HG03095 (cell line): ENCODE data around the gene NOL9.
"Not testable (repeated sequence)": the region's sequence is repeated elsewhere in the genome, so short reads cannot be mapped to it uniquely, and the experiment has no call there.

Experiments
- ATAC-seq: cut with Tn5 transposase; IDR thresholded peaks from one replicate; pipeline ENCODE4 v1.9.1; 2021; ENCODE audit warnings: moderate library complexity; ENCODE audit not compliant: unreplicated experiment

NOL9 gene

DNA sequence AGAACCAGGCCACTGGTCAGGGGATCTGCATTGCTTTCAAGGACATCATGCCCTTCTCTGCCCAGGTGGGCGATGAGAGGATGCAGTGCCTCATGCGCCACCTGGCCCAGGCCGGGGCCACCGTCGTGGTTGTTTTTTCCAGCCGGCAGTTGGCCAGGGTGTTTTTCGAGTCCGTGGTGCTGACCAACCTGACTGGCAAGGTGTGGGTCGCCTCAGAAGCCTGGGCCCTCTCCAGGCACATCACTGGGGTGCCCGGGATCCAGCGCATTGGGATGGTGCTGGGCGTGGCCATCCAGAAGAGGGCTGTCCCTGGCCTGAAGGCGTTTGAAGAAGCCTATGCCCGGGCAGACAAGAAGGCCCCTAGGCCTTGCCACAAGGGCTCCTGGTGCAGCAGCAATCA is 20.5 kb upstream of the NOL9 start:
- ATAC-seq: no peak

DNA sequence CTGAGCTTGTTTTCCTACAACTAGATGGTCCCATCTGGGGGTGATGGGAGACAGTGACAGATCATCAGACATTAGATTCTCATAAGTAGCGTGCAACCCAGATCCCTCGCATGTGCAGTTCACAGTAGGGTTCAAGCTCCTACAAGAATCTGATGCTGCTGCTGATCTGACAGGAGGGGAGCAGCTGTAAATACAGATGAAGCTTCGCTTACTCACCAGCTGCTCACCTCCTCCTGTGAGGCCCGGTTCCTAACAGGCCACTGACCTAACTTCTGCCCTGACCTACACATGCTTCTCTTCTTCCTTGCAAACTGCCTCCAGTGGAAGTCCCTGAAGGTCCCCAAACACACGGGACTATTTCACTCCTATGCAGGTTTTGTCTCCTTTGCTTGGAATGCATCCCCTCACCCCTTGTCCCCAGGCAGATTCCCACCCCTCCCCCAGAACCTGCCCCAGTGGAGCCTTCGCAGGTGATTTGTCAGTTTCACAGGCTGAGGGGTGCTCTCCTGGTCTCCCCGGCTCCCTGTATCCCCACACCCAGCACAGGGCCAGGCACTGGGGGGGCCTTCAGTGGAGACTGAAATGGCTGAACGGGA is 19.8 kb upstream of the NOL9 start:
- ATAC-seq: no peak

DNA sequence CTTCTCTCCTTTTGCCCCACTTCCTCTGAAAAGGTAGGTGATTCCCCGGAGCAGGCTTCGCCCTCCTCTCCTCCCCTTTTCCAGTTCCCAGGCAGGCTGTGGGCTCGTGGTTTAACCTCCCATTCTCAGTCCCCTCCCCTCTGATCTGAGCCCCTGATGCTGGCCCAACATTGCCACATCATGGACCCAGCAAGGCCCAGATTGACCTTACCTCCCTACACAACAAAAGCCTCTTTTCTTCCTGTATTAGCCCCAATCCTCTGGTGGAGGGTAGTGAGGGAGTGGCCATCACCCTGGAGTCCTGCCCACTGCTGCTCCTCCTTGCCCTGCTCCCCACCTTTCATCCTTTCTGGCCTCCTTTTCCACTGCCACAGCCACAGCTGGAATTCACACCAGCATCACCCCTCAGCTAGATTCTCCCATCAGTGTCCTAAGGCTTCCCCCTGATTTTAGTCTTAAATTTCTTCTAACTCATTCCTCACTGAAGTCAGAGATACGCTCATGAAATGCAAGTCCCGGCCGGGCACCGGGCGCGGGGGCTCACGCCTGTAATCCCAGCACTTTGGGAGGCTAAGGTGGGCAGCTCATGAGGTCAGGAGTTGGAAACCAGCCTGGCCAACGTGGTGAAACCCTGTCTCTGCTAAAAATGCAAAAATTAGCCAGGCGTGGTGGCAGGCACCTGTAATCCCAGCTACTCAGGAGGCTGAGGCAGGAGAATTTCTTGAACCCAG is 18.5 kb upstream of the NOL9 start:
- ATAC-seq: no peak

DNA sequence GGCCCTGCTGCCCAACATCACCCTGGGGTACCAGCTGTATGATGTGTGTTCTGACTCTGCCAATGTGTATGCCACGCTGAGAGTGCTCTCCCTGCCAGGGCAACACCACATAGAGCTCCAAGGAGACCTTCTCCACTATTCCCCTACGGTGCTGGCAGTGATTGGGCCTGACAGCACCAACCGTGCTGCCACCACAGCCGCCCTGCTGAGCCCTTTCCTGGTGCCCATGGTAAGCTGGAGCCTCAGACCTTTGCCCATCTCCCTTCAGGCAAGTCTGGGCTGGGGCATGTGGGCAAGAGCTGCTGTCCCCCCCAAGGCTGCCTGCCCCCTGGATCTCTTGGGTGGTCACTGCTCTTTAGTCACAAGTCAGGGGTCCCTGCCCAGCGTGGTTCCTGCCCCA is 16.7 kb upstream of the NOL9 start:
- no peak for ATAC-seq

DNA sequence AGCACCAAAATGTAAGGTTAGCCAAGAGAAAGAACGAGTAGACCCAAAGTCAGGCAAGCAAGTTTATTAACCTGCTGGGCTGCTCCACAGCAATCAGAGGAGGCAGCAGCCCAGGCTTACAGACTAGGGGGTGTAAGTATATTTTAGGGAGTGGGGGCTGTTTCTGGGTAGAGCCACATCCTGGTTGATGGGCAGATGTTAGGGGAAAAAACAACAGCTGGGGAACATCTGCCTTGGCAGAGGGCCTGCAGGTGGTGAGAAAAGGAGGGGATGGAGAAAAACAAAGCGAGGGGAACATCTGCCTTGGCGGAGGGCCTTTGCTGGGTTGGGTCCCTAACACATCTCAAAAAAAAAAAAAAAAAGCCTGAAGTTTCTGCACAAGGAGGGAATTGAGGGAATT is 15.8 kb upstream of the NOL9 start:
- ATAC-seq: no peak

DNA sequence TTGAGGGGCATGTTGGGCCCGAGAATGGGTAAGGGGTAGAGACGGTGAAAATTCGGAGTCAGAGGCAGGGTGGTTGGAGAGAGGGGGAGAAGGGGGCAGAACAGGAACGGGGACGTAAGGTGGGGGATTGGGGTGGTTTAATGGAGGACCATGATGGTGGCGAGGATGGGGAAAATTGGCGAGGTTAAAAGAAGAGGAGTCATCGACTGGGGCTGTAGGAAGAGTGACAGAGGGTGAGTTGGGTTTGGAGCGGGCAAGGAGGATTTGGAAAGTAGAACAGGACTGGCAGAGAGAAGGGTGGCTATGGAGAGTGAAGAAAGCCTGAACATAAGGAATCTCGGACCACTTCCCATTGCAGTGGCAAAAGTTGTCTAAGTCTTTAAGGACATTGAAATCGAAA is 14.7 kb upstream of the NOL9 start:
- ATAC-seq: no peak

DNA sequence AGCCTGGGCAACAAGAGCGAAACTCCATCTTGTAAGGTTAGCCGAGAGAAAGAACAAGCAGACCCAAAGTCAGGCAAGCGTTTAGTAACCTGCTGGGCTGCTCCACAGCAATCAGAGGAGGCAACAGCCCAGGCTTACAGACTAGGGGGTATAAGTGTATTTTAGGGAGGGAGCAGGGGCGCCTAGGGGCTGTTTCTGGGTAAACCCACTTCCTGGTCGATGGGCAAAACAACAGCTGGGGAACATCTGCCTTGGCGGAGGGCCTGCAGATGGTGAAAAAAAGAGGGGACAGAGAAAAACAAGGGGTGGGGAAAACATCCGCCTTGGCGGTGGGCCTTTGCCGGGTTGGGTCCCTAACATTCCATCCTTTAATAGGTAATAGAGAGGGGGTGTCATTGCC is 6.0 kb upstream of the NOL9 start:
- ATAC-seq: no peak

DNA sequence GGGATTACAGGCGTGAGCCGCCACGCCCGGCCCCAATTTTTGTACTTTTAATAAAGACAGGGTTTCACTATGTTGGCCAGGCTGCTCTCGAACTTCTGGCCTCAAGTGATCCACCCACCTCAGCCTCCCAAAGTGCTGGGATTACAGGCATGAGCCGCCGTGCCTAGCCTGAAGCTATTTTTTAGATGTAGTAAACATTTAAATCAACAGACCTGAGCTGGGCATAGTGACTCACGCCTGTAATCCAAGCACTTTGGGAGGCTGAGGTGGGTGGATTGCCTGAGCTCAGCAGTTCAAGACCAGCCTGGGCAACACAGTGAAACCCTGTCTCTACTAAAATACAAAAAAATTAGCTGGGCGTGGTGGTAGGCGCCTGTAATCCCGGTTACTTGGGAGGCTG is 4.8 kb upstream of the NOL9 start:
- not testable (repeated sequence) for ATAC-seq

DNA sequence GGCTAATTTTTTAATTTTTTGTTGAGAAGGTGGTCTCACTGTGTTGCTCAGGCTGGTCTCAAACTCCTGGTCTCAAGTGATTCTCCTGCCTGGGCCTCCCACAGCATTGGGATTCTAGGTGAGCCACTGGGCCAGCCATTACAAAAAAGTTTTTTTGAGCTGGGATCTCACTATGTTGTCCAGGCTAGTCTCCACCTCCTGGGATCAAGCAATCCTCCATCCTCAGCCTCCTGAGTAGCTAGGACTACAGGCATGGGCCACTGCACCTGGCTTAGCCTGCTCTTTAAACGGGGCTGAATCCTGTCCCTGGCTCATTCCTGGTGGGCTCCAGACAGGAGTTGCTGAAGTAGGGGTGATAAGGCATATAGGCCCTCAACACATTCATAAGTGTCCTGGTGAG is 3.3 kb upstream of the NOL9 start:
- ATAC-seq: no peak

DNA sequence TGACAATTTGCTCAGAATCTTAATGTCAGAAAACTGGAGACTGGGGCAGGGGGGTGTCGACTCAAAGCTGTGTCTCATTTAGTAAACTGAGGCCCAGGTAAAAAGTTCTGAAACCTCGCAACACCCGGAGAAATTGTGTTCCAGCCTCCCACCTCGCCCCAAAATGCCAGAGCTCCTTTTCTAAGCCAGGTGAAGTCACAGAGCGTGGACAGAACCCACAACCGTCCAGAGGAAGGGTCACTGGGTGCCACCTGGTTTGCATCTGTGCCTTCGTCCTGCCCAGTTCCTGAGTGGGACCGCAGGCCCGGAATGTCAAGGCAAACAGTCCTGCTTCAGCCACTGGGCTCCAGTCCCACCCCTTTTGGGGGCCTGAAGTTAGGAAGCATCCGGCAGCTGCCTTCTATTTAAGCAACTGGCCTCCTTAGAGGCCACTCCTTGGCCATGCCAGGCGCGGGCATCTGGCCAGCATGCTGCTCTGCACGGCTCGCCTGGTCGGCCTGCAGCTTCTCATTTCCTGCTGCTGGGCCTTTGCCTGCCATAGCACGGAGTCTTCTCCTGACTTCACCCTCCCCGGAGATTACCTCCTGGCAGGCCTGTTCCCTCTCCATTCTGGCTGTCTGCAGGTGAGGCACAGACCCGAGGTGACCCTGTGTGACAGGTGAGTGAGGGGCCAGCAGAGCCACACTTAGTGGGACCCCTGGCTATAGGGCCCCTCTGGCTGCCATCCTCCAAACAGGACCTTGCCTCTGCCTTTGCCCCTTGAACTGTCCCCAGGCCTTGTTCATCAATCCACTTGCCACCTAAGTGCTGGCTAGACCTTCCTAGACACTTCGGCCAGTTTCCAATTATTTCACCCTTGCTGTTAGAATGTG is 830 bp upstream of the NOL9 start, which contains the start of gene TAS1R1:
Gene TAS1R1, plus strand, starts transcription at position 401 of the 872 bp plus-strand sequence. Its CDS starts 67 bp downstream, at position 468.
- no peak for ATAC-seq

DNA sequence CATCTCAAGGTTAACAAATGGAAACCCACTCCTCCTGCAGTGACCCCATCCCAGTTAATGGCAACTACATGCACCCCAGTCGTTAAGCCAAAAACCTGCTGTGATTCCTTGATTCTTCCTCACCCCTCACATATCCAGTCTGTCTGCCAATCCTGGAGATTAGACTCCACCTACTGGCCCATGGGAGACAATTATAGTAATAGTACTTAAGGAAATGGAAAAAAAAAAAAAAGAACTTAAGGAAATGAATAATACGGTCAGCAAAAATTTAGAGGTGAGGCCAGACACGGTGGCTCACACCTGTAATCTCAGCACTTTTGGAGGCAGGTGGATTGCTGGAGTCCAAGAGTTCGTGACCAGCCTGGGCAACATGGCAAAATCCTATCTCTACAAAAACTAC is 7.0 kb downstream of the NOL9 start:
- no peak for ATAC-seq

DNA sequence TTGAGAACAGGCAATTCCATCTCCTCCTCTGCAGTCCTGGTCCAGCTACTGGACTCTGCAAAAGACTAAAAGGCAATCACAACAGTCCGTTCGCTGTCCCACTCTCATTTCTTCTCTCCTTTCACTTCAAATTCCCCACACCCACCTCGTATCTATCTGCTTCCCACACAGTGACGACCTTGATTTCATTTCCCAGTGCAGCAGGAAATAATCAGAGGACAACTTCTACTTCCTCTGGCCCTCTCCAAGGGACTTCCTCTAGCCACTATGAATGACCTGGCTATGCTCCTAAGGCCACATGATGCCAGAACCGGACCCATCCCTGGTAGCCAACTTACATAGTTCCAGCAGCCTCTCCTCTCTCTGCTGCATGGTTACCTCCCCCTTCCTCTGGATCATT is 8.0 kb downstream of the NOL9 start:
- no peak for ATAC-seq

DNA sequence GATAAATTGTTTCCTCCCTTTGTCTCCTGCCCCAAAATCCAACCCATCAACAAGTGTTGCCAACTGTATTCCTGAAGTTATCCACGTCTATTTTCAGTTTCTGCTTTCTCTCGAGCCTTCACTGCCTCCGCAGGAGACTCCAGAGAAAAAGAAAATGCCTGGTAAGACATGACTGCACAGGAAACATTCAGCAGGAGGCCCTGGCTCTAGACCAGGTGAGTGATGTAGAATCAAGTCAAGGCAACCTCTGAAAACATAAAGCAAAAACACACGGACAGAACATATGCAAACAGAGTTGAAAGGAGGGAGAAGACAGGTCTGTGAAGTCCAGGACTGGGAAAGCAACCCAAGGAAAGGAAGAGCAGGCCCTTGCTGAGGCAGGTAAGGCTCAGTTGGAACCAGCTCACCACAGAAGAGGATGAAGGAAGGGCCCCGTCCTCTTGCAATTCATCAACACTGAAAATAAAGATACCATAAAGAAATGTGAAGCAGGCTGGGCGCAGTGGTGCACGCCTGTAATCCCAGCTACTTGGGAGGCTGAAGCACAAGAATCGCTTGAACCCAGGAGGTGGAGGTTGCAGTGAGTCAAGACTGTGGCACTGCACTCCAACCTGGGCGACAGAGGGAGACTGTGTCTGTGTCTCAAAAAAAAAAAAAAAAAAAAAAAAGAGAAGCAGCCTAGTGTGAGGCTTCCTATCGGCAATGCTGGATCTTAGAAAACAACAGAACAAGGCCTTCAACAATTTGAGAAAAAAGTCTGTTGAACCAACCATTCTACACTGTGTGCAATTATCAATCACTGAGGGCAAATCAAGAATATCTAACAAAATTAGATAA is 8.8 kb downstream of the NOL9 start:
- ATAC-seq: no peak

DNA sequence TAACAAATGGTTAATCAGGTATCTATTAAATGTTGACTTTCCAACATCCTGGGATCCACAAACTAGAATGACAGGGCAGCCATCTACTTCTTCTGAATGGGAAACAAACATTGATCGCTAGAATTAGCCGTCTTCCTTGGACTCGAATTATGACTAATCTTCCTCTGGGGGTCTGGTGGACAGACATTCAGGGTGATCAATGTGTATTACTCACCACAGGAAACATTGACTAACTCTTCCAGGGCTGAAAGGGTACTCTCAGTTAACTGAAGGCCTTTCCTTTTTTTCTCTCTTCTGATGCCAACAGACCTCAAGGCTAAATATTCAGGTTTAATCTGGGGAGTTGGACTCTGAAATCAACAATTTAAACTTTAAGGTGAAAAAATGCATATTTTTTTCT is 9.5 kb downstream of the NOL9 start:
- ATAC-seq: no peak

DNA sequence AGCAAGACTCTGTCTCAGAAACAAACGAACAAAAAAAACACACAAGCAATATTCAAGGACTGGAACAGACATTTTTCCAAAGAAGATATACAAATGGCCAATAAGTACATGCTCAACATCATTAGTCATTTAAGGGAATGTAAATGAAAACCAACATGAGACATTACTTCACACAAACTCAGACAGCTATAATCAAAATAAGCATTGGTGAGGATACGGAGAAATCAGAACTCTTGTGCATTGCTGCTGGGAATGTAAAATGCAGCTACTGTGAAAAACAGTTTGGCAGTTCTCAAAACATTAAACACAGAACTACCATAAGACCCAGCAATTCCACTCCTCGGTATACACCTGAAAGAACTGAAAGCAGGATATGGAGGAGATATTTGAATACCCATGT is 15.4 kb downstream of the NOL9 start:
- ATAC-seq: no peak

DNA sequence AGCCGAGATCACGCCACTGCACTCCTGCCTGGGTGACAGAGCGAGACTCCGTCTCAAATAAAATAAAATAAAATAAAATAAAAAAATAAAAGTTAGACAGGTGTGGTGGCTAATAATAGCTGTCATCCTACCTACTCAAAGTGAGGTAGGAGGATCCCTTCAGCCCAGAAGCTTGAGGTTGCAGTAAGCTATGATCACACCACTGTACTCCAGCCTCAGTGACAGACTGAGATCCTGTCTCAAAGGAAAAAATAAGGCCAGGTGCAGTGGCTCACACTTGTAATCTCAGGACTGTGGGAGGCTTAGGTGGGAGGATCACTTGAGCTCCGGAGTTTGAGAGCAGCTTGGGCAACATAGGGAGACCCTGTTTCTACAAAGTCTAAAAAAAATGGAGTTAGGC is 18.0 kb downstream of the NOL9 start:
- no peak for ATAC-seq

DNA sequence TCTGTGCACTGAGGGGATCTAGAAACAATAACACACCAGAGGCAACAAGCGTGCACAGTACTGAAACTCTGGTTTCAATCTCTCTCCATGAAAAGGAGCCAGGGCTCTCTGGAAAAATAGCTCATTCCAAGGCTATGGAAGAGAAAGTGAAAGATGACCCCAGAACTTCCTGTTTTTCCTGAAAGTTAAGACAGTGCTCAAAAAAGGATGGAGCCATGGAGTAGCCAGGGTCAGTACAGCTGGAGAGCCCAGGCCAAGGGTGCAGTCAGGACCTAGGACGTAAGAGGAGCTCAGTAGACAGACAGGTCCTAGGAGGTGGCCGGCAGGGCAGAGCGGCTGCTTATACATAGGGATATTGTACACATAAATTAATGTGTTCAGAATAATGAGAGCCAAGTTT is 19.1 kb downstream of the NOL9 start:
- ATAC-seq: no peak

DNA sequence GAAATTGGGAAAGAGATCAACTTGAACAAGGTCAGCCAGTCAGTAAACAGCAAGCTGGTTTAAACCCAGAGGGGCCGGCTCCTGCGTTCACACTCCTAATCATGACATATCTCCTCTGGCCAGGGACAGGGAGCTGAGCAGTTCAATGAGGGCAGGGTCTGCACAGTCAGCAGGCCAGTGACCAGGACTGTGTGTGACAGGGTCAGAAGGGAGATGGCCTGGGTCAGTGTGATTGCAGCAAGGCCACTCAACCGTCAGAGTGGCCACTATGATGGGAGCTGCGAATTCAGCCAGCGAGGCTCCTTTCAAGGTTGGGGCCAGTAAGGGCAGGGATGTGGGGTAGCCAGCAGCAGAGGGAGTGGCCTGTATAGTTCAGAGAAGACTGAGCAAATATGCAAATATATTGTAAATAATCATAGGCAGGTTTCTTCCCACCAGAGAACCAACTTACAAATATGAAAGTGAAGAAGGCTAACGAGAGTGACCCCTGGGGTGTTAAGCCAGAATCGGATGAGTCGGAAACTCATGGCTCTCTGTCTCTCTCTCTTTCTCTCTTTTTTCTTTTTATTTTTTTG is 20.0 kb downstream of the NOL9 start:
- no peak for ATAC-seq

DNA sequence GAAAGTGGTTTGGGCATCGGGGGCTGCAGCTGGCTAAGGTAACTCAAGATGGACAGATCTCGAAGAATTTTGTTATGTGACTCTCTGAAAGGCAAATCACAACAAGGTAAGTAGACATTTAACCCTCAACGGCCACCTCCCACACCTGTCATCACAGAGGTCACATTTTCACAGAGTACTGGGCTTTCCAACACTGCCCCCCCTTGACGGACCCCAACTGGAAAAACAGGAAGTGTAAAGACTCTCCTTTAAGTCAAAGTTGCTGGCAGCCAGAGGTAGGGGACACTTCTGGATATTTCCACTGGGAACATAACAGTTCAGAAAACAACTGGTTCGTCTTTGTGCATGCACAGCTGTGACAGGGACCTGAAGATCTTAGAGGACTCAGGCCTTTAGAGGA is 22.3 kb downstream of the NOL9 start:
- no peak for ATAC-seq

DNA sequence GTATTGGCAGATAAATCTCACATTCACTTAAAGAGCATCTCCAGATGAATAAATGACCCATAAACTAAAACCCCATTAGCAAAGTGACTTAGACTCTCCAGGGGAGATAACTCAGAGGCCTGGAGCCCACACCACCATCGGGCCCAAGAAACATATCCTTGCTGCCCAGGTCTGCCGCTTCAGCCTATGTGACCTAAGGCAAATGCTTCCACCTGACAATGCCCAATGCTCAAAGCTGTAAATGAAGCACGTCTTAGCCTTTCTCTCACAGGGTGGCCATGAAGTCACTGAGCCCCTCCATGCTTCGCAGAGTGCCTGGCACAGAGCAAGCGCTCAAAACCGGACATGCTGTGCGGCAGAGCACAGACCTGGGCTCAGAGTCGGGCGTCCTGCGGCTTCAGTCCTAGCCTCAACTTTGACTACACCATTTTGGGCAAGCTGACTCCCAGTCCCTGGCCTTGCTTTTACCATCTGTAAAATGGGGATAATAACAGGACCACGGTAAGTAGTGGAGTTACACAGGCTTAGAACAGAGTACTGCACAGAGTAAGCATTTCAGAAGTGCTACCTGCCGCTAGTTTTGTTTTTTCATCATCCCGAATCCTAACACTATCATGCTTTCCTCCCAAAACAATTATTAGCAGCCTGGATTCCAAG is 23.7 kb downstream of the NOL9 start:
- no peak for ATAC-seq
